ENCODE results near the gene PLCB4. TPM values are rescaled to one million over a fixed set of nuclear protein-coding genes. Genes with fewer than 3 reads are reported as not detected.

The PLCB4 gene
- total RNA-seq, 4 donors from 2014 or later: 17.4 to 264 (median 28.1) TPM

GRCh38 chr20:9260027-9260426 lies 191.1 kb downstream of the PLCB4 start:
- Histone ChIP-seq H3K27me3 (no peaks in the 10 kb centered on the region), H3K27ac (no peak overlapping the region), H3K36me3 (no peaks in the 10 kb centered on the region), H3K4me3 (no peak overlapping the region), H3K4me1 (no peaks in the 10 kb centered on the region), H3K9me3 (no peaks in the 10 kb centered on the region)
- no peak for TF ChIP-seq CTCF (IDR thresholded peaks at IDR 0.05)
- no peak for TF ChIP-seq POLR2A (IDR thresholded peaks at IDR 0.05)
- no peak for DNase-seq
- intact Hi-C loops (cut with DNase I; ENCODE audit: low total_unique reads): no loop called here

GRCh38 chr20:9261781-9262180 lies 192.9 kb downstream of the PLCB4 start:
- H3K27me3 ChIP-seq: no peaks in the 10 kb centered on the region
- H3K27ac ChIP-seq: no peak overlapping the region
- no peaks in the 10 kb centered on the region for H3K4me1 ChIP-seq
- no peak overlapping the region for H3K4me3 ChIP-seq
- no peaks in the 10 kb centered on the region for H3K36me3 ChIP-seq
- no peaks in the 10 kb centered on the region for H3K9me3 ChIP-seq
- no peak for DNase-seq
- intact Hi-C loops (cut with DNase I; ENCODE audit: low total_unique reads): no loop called here
- no peak for TF ChIP-seq POLR2A (IDR thresholded peaks at IDR 0.05)
- TF ChIP-seq CTCF (IDR thresholded peaks at IDR 0.05): no peak

GRCh38 chr20:9262653-9263194 lies 193.8 kb downstream of the PLCB4 start:
- Histone ChIP-seq H3K9me3 (no peaks in the 10 kb centered on the region), H3K4me1 (no peaks in the 10 kb centered on the region), H3K27ac (peak overlapping the region; percentile 6 to 28), H3K36me3 (no peaks in the 10 kb centered on the region), H3K4me3 (no peak overlapping the region), H3K27me3 (no peaks in the 10 kb centered on the region)
- DNase-seq: no peak
- TF ChIP-seq POLR2A (IDR thresholded peaks at IDR 0.05) (no peak), CTCF (IDR thresholded peaks at IDR 0.05) (no peak)
- intact Hi-C loops (cut with DNase I; ENCODE audit: low total_unique reads): no loop called here

- TF ChIP-seq CTCF (IDR thresholded peaks at IDR 0.05) (no peak), POLR2A (IDR thresholded peaks at IDR 0.05) (no peak)
- intact Hi-C loops (cut with DNase I; ENCODE audit: low total_unique reads): no loop called here
- no peak overlapping the region for H3K27ac ChIP-seq
- DNase-seq: no peak
- H3K36me3 ChIP-seq: no peaks in the 10 kb centered on the region
- H3K4me1 ChIP-seq: no peaks in the 10 kb centered on the region
- H3K9me3 ChIP-seq: no peaks in the 10 kb centered on the region
- H3K27me3 ChIP-seq: no peaks in the 10 kb centered on the region
- H3K4me3 ChIP-seq: no peak overlapping the region
Measured at GRCh38 chr20:9269280-9269971, 200.5 kb downstream of the PLCB4 start.

- no peaks in the 10 kb centered on the region for H3K27me3 ChIP-seq
- H3K36me3 ChIP-seq: no peaks in the 10 kb centered on the region
- intact Hi-C loops (cut with DNase I; ENCODE audit: low total_unique reads): no loop called here
- H3K4me3 ChIP-seq: no peak overlapping the region
- DNase-seq: no peak
- no peaks in the 10 kb centered on the region for H3K9me3 ChIP-seq
- no peak overlapping the region for H3K27ac ChIP-seq
- no peaks in the 10 kb centered on the region for H3K4me1 ChIP-seq
- TF ChIP-seq POLR2A (IDR thresholded peaks at IDR 0.05): no peak
Measured at GRCh38 chr20:9270831-9271230, 201.9 kb downstream of the PLCB4 start.
